Measurements from ENCODE around the gene EFNA2. TPM values are rescaled to one million over a fixed set of nuclear protein-coding genes. Genes with fewer than 3 reads are reported as not detected.
A peak's percentile ranks its signal among the peaks of the same experiment; 100 is the strongest.

The EFNA2 gene
- total RNA-seq, 1 donor from 2014 or later = 3.8 TPM

GRCh38 chr19:1258707-1259205, 26.9 kb upstream of the EFNA2 start:
- H3K27ac Mint-ChIP-seq (ENCODE audit: unreplicated experiment) = peak overlapping the region; percentile 95
- peaks cover 27% of the 10 kb centered on the region for H3K36me3 Mint-ChIP-seq (ENCODE audit: unreplicated experiment)
- TF ChIP-seq CTCF (IDR thresholded peaks at IDR 0.05) = no peak
- H3K27me3 Mint-ChIP-seq (ENCODE audit: unreplicated experiment) = no peaks in the 10 kb centered on the region
- DNase-seq (ENCODE audit: extremely low spot score, unreplicated experiment) = no peak
- peak overlapping the region; percentile 53 for H3K4me3 Mint-ChIP-seq (ENCODE audit: unreplicated experiment)
- H3K9me3 Mint-ChIP-seq (ENCODE audit: unreplicated experiment) = no peaks in the 10 kb centered on the region
- peaks cover 77% of the 10 kb centered on the region for H3K4me1 Mint-ChIP-seq (ENCODE audit: unreplicated experiment)

GRCh38 chr19:1259206-1259875, 26.3 kb upstream of the EFNA2 start:
- no peak for TF ChIP-seq CTCF (IDR thresholded peaks at IDR 0.05)
- Mint-ChIP-seq H3K27ac (ENCODE audit: unreplicated experiment) (peak overlapping the region; percentile 95), H3K9me3 (ENCODE audit: unreplicated experiment) (no peaks in the 10 kb centered on the region), H3K4me3 (ENCODE audit: unreplicated experiment) (peak overlapping the region; percentile 53), H3K36me3 (ENCODE audit: unreplicated experiment) (peaks cover 27% of the 10 kb centered on the region), H3K4me1 (ENCODE audit: unreplicated experiment) (peaks cover 83% of the 10 kb centered on the region), H3K27me3 (ENCODE audit: unreplicated experiment) (no peaks in the 10 kb centered on the region)
- DNase-seq (ENCODE audit: extremely low spot score, unreplicated experiment) = no peak

- H3K27ac Mint-ChIP-seq (ENCODE audit: unreplicated experiment) = peak overlapping the region; percentile 95
- peaks cover 84% of the 10 kb centered on the region for H3K4me1 Mint-ChIP-seq (ENCODE audit: unreplicated experiment)
Measured at GRCh38 chr19:1259876-1260748, 25.6 kb upstream of the EFNA2 start.

GRCh38 chr19:1260749-1261537, 24.7 kb upstream of the EFNA2 start:
- Mint-ChIP-seq H3K9me3 (ENCODE audit: unreplicated experiment) (no peaks in the 10 kb centered on the region), H3K4me1 (ENCODE audit: unreplicated experiment) (peaks cover 84% of the 10 kb centered on the region), H3K4me3 (ENCODE audit: unreplicated experiment) (peak overlapping the region; percentile 72), H3K27ac (ENCODE audit: unreplicated experiment) (peak overlapping the region; percentile 95), H3K27me3 (ENCODE audit: unreplicated experiment) (no peaks in the 10 kb centered on the region), H3K36me3 (ENCODE audit: unreplicated experiment) (peaks cover 21% of the 10 kb centered on the region)
- DNase-seq (ENCODE audit: extremely low spot score, unreplicated experiment) = peak; percentile 99
- TF ChIP-seq CTCF (IDR thresholded peaks at IDR 0.05) = no peak

More at GRCh38 chr19:1259876-1260748, 25.6 kb upstream of the EFNA2 start:
- Mint-ChIP-seq H3K36me3 (ENCODE audit: unreplicated experiment) (peaks cover 22% of the 10 kb centered on the region), H3K4me3 (ENCODE audit: unreplicated experiment) (peak overlapping the region; percentile 57), H3K27me3 (ENCODE audit: unreplicated experiment) (no peaks in the 10 kb centered on the region), H3K9me3 (ENCODE audit: unreplicated experiment) (no peaks in the 10 kb centered on the region)
- no peak for DNase-seq (ENCODE audit: extremely low spot score, unreplicated experiment)
- no peak for TF ChIP-seq CTCF (IDR thresholded peaks at IDR 0.05)

Data from osteocyte (in vitro differentiated cells).